GM11168 (cell line): ENCODE measurements around the gene GLT1D1.

Experiments
- in situ Hi-C: fragments of 300-500 bp; cut with MboI; formaldehyde crosslinking; loops from one replicate; pipeline ENCODE4 v1.12.0; 2022; ENCODE audit warnings: low sequenced_read_pairs; ENCODE audit not compliant: unreplicated experiment

Gene GLT1D1

DNA sequence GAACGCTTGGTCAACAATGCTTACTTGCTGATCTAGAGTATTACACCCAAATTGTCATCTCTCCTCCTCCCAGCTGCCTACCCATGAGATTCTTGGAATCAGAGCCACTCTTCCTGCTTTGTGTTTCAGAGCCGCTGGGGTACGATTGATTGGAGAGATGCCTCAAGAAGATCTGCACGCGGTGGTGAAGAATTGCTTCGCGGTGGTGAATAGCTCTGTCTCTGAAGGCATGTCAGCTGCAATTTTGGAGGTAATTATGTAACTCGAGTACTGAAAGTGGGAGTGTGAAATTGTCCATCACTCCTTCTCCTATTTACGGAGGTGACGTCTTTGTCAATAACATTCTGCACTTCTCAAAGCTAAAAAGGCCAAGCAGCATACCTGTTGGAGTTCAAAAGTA lies 93.9 kb downstream of the GLT1D1 start:
- in situ Hi-C loops, result no loop called here

DNA sequence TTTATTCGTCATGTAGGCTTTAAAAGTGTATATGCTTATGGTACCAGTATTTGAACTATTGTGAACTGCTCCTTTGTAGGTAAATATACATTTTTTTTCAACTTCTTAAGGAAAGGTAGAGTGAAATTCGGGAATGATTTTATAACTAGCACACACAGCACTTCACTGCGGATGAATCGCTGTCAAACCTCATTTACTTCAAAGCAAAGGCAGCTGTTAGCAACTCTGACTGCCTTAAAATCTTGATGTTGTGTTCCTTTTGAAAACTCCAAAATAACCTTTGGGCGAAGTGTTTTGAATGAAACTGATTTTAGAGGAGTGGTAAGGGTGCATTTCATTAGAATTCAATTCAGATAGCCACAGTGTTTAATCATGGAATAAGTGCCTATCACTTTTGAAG lies 95.8 kb downstream of the GLT1D1 start:
- in situ Hi-C loops, result no loop called here

GRCh38 chr12:128951448-128951847 lies 98.2 kb downstream of the GLT1D1 start:
- in situ Hi-C loops, result no loop called here

DNA sequence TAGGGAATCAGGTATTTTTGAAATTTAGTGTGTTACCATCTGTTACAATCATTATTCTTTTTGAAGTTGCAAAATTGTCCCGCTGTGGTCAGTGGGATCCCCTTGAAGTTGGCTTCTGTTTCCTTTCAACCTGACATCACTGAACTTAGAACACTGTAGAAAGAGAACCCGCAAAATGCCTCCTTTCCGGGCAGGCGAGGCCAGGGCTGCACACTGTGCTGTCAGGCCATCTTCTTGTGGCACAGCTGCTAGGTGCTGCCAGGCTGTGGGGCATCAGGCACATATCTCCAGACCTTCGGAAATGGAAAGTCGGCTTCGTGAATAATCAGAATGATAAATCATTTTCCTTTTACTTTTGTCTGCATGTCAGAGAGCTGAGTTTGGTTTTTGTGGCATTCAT lies 103.5 kb downstream of the GLT1D1 start:
- in situ Hi-C loops, result no loop called here

- in situ Hi-C loops, result no loop called here
Observed at GRCh38 chr12:128959901-128960300, 106.6 kb downstream of the GLT1D1 start.

DNA sequence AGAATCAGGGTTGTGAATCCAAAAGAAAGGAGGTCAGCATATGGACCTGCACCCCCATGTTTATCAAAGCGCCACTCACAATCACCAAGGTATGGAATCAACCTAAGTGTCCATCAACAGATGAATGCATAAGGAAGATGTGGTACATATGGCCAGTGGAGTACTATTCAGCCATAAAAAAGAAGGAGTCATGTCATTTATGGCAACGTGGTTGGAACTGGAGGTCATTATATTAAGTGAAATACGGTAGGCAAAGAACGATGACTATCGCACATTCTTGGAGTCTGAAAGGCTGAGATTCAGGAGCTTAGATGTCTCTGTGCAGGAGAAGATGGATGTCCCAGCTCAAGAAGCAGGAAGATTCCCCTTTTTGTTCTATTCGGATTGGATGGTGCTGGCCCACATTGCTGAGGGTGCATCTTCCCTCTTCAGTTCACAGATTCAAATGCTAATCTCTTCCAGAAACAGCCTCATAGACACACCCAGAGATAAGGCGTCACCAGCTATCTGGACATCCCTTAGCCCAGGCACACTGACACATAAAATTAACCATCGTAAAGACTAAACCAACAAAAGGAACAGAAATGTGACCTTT lies 108.1 kb downstream of the GLT1D1 start:
- in situ Hi-C loops, result no loop called here

GRCh38 chr12:128961957-128962356 lies 108.7 kb downstream of the GLT1D1 start:
- in situ Hi-C loops, result no loop called here

GRCh38 chr12:128966203-128966810 lies 113.0 kb downstream of the GLT1D1 start:
- in situ Hi-C loops, result no loop called here

DNA sequence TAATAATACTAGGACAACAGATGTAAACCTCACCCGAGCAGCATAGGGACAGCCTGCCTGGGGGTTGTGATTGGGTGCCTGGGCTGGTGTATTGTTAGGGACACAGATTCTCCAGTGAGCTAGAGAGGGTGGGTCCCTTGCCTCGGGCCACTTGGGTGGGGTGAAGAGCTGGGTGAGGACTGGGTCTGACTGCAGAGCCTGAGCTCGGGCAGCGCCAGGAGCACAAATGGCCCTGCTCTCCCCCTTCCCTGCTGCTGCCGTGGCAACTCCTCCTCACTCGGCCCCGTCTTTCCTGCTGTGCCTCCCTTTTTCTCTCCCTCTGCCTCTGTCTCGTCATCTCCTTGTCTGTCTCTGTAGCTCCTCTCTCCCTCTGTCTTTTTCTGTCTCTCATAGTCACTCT lies 115.4 kb downstream of the GLT1D1 start:
- in situ Hi-C loops, result no loop called here

DNA sequence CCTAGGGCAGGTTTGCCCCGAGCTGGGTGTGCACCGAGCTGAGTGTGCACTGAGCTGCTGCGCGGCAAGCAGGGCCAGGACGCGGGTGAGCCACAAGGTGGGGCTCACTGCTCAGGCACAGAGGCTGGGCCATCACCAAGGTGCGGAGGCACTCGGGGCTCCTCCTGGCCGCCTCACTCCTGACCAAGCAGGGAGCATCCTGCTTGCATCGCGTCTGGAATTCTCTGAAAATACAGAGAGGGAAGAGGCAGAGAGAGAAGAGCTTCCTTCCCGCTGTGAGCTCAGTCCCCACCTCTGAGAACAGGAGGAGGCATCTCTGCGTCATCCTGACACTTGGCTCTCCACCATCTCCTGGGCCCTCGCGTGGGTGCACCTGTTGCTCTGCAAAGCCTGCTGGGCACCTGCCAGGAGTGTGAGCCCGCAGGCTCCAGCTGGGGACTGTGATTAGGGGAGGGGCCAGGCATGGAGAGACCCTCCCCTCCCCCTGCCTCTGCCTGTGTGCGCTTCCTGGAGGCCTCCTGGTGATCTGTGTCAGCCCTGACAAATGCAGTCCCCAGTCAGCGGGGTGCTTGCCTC lies 116.3 kb downstream of the GLT1D1 start:
- in situ Hi-C loops, result no loop called here

- in situ Hi-C loops, result no loop called here
Observed at GRCh38 chr12:128970110-128970509, 116.8 kb downstream of the GLT1D1 start.

- in situ Hi-C loops, result no loop called here
Observed at GRCh38 chr12:128970941-128971340, 117.7 kb downstream of the GLT1D1 start.

DNA sequence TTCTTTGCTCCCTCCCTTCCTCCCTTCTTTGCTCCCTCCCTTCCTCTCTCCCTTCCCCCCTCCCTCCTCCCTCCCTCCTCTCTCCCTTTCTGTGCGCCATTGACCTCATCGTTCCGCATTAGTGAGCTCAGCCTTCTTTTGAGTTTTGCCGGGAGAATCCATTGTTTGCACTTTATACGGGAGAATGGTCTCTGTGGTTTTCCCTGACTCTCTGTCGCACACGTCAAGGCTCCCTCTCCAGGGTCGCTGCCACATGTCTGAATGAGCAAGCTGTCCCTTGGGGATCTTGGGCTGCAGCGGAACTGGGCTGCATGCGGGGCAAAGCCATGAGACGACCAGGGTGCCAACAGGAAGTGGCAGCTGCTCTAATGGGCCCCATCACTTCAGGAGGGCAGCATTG lies 118.5 kb downstream of the GLT1D1 start:
- in situ Hi-C loops, result no loop called here

DNA sequence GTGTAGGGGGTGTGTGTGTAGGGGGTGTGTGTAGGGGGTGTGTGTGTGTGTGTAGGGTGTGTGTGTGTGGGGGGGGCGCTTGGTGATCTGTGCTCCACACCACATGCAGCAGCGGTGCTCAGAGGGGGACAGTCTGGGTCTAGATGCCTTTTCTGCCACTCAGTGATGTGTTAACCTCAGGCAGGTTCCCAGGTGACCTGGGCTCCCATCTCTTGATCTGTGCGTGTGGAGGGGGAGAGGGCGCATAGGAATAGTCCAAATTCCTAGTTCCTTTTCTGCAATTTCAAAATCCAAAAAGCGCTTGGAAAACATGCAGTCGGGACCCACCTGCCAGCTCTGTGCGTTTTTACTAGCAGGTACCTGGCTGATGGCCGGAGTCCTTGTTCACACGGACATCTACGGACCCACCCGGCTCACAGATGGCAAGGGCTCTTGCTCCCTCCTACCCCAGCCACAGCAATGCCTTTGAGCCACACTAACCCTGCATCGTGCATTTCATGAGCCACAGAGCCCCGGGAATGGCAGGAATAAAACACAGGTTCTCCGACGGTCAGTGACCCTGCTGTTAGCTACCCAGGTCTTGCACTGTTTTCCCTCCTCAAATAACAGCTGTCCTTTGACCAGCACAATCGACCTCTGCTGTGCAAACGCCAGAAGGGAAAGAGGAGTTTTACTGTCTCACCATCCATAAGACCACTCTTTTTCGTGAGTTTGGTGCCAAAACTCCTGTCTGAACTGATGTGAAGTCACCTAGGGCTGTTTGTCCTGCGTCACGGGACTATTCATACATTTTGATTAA lies 120.8 kb downstream of the GLT1D1 start:
- in situ Hi-C loops, result no loop called here

DNA sequence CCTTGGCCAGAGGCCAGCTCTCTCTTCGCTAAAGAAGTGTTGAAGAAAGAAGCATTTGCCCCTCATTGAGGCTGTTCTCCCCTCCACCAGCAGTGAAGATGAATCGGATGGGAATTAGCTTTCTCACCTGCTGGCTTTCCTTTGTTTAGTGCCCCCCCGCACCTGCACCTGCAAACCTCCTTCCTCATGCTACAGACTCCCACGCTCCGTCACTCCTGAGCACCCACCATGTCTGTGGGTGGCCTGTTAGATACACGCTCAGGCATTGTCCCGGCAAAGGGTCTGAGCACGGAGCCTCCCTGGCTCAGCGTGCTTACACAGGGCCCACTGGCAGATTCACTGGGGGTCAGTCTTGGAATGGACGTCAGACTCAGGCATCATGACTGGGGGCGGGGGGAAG lies 121.6 kb downstream of the GLT1D1 start:
- in situ Hi-C loops, result no loop called here

DNA sequence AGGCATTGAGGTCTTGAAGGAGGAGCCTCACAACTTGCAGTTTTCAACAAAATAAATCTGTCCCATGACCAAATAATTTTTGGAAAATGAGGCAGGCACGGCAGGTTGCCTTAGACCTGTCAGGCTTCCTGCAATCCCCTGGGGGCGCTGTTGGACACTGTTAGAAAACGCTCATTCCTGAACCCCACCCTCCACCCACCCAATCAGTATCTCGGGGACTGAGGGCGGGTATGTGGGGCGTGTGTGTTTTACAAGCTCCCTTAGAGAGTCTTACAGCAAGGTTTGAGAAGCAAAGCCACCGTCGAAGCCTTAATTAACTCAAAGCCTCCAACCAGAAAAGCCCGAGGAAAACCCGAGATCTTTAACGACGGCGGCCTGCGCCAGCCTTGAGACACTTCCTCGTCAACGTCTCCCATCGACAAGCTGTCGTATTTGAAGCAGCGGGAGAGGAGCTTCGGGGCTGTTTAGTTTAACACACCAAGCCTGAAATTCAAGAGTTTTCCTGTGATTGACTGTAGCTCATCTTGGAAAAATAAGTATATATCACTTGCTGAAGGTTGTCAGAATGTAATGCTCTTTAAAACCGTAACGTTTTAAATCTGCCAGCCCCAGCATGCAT lies 123.0 kb downstream of the GLT1D1 start:
- in situ Hi-C loops, result no loop called here

DNA sequence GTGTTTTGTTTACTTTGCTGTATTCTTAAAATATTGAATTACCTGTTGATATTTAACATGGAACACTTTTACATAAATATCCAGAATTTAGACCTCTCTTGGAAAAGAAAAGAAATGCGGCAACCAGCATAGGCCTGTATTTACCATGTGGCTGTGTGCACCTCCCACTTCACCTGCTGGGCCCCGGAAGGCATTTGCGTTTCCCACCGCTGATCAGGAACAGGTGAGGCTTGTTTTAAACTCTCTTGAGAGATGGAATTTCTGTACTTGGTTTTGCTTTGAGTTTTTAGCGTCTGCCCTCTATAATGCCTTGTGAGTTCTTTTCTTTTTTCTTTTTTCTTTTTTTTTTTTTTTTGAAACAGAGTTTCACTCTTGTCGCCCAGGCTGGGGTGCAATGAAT lies 124.2 kb downstream of the GLT1D1 start:
- in situ Hi-C loops, result no loop called here

DNA sequence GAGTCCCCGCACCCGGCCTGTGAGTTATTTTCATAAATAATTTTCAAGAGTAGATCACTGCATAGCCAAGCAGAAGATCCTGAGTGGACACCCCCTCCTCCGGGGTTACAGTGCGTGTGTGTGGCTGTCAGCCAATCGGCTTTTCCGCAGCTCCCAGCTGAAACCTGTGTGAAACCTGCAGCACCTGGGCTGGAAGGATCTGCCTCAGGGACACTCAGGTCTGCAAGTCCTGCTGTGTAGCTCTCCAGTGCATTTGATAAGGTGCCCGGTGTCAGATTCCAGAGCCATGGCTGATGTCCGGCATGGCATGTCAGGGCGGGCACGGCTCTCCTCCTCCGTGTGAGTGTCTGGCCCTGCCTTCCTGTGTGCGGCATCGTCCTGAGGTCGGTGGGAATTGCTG lies 124.8 kb downstream of the GLT1D1 start:
- in situ Hi-C loops, result no loop called here

- in situ Hi-C loops, result no loop called here
Observed at GRCh38 chr12:128980623-128981022, 127.3 kb downstream of the GLT1D1 start.

- in situ Hi-C loops, result no loop called here
Observed at GRCh38 chr12:128981971-128982533, 128.8 kb downstream of the GLT1D1 start.

- in situ Hi-C loops, result no loop called here
Observed at GRCh38 chr12:128982933-128983332, 129.7 kb downstream of the GLT1D1 start.
